Smooth muscle cell of the brain vasculature (primary cell): ENCODE data around the gene RBM17.
"Not testable (repeated sequence)": the region's sequence is repeated elsewhere in the genome, so short reads cannot be mapped to it uniquely, and the experiment has no call there.

Experiments
- DNase-seq: peaks from one replicate; pipeline ENCODE4 v3.0.0-alpha.2; 2012; ENCODE audit warnings: low read depth, low spot score

The RBM17 gene

DNA sequence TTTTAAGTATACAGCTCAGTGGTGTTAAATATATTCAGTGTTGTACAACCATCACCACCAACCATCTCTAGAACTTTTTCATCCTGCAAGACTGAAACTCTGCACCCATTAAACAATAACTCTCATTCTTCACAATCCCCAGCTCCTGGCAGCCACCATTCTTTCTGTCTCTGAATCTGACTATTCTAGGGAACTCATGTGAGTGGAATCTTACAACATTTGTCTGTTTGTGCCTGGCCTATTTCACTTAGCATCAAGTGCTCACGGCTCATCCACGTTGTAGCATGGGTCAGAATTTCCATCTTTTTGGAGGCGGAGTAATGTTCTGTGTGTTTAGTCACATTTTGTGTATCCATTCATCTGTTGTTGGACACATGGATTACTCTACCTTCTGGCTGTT, 73.1 kb downstream of the RBM17 start:
- DNase-seq, result no peak

DNA sequence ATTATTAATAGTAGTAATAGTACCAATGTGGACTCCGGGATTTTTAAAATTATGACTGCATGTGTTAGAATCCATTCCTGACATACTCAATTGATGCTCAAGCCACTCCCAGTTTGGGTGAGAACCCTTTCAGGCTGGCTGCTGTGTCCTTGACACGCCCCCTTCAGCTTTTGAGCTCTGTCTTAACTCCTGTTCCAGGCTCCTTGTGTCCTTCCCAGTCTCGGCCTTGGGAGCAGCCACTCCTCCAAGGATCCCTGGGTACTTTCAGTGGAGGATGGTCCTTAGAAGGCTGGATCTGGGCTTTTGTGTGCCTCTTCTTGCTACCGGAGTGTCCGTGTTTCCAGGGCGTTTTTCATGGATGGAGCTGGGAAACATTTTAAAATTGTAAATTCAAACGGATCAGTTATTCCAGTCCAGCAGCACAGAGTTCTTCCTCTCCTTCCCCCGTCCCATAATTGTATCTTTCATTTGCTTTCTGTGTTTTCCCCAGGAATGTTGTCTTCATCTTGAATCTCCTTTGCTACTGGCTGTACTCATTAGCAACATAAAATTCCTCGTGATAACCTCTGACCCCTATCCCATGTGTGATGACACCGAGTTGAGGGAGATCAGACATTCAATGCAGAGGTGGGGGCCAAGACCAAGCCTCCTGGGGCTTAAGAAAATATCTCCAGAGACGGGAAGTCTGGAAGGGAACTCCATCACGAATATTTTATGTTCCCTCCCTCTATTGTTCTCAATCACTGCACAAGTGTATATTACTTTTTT, 73.9 kb downstream of the RBM17 start:
- DNase-seq, result no peak

DNA sequence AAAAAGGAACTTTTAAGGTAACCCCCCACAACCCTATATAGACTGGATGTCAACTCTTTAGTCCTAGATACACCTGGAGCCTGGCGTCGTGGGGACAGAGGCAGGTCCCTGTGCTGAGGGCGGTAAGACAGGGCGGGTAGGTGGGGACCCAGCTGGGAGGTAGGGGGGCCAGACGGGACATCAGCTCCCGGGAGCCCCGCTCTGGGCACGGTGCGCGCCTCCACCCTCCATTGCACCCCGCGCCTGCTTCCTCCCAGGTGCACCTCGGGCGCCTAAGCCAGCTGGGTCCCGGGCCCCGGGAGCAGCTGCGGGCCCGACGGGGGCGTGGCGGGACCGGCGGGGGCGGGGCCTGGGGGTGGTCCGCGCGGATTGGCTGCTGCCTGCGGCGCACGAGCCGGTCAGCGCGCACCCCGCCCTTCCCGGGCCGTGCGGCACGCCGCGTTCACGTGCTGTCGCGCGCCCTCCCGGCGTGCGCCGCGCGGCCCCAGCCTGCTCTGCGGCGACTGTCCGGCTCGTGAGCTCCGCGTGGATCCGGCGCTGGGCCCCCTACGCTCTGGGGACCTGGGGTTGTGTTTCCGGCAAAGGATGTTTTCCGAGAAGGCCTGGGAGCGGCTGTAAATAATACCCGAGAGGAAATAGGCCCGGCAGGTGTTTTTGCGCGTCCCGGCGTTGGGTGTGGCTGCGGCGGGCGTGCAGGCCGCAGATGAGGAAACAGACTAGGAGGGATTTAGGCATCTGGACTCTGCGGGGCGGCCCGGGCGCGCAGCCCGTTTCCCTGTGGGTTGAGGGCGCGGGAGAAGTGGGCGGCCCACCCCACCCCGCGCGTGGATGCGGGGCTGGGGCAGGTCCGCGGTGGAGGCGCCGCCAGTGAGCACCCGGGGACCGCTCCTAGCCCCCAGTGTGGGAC, 74.8 kb downstream of the RBM17 start:
- peak; percentile 44 for DNase-seq

DNA sequence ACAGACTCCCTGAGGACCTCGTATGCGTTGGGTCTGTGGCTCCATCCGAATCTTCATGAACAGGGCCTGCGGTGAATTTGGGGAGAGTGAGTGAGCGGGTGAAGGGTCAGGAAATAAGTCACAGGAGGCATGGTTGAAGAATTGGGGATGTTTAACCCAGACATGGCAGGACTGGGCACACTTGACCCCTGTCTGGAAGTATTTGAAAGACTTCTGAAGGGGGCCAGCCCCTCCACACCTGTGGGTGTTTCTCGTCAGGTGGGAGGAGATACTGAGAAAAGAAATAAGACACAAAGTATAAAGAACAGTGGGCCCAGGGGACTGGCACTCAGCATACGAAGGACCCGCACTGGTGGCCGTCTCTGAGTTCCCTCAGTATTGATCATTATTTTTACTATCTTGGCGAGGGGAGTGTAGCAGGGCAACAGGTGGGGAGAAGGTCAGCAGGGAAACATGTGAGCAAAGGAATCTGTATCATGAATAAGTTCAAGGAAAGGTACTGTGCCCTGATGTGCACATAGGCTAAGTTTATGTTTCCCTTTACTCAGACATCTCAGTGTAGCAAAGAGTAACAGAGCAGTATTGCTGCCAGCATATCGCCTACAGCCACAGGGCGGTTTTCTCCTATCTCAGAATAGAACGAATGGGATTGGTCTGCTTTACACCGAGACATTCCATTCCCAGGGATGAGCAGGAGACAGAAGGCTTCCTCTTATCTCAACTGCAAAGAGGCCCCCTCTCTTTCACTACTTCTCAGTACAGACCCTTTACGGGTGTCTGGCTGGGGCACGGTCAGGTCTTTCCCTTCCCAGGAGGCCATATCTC, 75.6 kb downstream of the RBM17 start:
- no peak for DNase-seq

DNA sequence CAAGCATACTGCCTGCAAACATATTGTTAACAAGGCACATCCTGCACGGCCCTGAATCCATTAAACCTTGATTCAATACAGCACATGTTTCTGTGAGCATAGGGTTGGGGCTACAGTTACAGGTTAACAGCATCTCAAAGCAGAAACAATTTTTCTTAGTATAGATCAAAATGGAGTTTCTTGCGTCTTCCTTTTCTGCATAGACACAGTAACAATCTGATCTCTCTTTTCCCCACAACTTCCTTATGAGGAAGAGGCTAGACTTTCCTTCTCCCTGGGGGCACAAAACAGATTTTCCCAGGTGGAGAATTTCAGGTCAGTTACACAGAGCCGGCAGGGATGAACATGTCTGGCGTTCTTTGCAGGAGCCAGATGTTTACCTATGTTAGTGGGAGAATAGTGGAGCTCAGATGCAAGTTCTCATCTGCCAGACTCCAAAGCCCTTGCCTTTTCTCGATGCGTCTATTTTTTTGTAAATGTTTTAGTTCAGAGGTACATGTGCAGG, 76.4 kb downstream of the RBM17 start:
- no peak for DNase-seq

DNA sequence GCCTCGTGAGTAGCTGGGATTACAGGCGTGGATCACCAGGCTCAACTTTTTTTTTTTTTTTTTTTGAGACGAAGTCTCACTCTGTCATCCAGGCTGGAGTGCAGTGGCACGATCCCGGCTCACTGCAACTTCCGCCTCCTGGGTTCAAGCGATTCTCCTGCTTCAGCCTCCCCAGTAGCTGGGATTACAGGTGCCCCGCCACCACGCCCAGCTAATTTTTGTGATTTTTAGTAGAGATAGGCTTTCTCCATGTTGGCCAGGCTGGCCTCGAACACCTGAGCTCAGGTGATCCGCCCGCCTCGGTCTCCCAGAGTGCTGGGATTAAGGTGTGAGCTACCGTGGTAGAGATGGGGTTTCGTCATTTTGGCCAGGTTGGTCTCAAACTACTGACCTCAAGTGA, 77.1 kb downstream of the RBM17 start:
- not testable (repeated sequence) for DNase-seq
